VCaP (cell line): Measurements from ENCODE around the gene LSM2.
"Not testable (repeated sequence)": the region's sequence is repeated elsewhere in the genome, so short reads cannot be mapped to it uniquely, and the experiment has no call there.

Experiments
- H3K27ac ChIP-seq: fragments of 450-650 bp; 2 replicates; pipeline ENCODE4 v1.5.1; 2017
- CTCF ChIP-seq: fragments of 450-650 bp; conservative IDR thresholded peaks from 2 replicates; pipeline ENCODE4 v1.5.1; 2017; ENCODE audit warnings: mild to moderate bottlenecking, moderate library complexity

LSM2 gene

DNA sequence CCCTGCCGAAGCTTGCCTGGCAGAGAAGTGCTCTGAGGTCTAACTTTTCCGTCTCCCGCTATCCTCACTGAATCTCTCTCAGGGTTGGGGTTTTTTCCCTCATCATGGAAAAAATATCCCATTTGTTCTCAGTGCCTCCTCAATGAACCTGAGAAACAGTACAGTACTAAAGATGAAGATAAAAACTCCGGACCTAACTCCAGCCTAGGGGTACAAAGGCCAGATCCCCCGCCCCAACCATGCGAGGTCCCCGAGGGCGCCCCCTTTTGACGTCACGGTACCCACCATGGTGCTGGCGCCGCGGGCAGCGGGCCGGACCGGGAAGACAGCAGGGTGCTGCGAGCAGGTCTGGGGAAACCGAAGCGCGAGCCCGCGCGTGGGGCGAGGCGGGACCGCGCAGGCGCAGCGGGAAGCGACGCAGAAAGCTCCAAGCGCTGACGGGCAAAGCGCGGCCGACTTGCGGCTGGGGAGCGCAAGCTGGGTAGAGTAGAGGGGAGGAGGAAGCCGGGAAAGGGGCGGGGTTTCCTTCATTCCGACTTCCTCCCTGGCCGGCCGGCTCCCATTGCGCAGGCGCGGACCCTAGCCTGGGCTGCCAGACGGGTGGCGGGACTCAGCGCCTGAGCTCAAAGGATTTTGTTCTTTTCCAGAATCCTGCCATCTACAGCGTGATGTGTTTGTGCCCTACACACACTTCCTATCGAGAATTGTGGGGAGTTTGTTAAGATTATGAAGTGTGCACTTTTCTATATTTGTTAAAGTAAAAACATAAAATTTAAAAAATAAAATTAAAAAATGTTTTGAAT, at the start of gene LSM2:
Gene LSM2 (minus strand): TSS at position 497 of the 803 bp plus-strand sequence. CDS start 209 bp downstream, at position 288.
- H3K27ac ChIP-seq = peak within 1 kb of the TSS; percentile 83
- TF ChIP-seq CTCF = peak; percentile 19; the same call in 1 of the 2 replicates

GRCh38 chr6:31851980-31852718, 45.4 kb upstream of the LSM2 start:
- peak overlapping the region; percentile 48 for H3K27ac ChIP-seq

- no peak for TF ChIP-seq CTCF
- no peak overlapping the region; the same call in 1 of the 2 replicates for H3K27ac ChIP-seq
Measured at GRCh38 chr6:31851485-31851832, 44.7 kb upstream of the LSM2 start.

DNA sequence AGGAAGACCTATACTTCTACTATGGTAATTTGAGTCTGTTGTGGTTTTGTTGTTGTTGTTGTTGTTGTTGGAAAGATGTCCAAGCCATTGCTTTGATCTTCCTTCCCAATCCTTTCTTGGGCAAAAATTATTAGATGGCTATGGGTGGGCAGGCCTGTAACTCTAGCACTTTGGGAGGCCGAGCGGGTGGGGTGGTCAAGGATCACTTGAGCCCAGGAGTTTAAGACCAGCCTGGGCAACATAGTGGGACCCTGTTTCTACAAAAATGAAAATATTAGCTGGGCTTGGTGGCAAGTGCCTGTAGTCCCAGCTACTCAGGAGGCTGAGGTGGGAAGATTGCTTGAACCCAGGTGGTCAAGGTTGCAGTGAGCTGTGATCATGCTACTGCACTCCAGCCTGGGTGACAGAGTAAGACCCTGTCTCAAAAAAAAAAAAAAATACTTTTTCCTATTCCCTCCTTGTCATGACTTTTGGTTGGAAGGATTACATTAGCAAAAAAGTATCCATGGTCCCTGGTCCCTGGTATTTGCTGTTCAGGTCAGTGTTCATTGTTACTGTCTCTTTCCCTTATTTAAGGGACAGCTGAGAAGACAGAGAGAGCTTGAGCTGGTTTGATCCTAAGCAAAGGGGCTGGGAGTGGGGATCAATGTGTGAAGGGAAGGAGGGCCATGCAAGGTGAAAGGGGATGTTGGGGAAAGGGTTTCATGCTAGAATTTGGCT, 44.2 kb upstream of the LSM2 start:
- no peak for TF ChIP-seq CTCF
- no peak overlapping the region; the same call in 1 of the 2 replicates for H3K27ac ChIP-seq

DNA sequence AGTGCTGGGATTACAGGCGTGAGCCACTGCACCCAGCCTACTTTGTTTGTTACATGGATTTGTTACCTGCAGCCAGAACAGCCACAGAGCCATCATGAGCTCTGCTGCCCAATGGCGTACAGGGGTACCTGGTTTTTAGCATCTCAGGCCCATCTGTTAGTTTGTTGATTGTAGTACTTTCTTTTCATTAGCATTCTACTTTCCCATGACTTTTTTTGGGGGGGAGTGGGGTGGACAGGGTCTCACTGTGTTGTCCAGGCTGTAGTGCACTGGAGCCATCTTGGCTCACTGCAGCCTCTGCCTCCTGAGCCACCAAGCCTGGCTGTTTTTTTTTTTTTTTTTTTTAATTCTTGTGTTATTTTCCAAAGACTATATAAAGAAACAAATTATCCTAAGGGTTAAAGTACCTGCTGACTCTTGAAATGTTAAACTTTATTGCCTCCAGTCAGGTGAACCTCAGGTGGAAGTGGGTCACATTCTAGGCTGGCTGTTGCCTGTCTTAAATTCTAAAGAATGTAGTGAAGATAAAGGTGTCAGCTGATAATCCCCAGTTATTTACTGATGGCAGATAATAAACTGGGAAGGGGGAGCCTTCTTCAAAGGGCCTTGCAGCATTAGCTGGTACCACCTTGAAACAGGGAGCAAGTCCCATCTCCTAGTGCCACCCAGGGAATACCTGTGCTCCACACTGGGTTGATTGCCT, 40.7 kb upstream of the LSM2 start:
- no peak for TF ChIP-seq CTCF
- H3K27ac ChIP-seq = no peak overlapping the region; the same call in 1 of the 2 replicates

GRCh38 chr6:31844507-31844906, 37.7 kb upstream of the LSM2 start:
- no peak for TF ChIP-seq CTCF

DNA sequence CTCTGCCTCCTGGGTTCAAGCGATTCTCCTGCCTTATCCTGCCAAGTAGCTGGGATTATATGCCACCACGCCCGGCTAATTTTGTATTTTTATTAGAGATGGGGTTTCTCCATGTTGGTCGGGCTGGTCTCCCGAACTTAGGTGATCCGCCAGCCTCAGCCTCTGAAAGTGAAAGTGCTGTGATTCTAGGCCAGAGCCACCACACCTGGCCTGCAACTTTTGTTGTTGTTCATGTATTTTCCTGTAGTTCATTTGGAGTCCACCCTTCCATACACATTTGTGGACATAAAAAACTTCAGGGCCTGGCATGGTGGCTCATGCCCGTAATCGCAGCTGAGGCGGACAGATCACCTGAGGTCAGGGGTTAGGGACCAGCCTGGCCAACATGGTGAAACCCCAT, 35.3 kb upstream of the LSM2 start:
- H3K27ac ChIP-seq = no peak overlapping the region

More at GRCh38 chr6:31844507-31844906, 37.7 kb upstream of the LSM2 start:
- no peak overlapping the region for H3K27ac ChIP-seq

GRCh38 chr6:31839779-31840126, 33.0 kb upstream of the LSM2 start:
- not testable (repeated sequence) for H3K27ac ChIP-seq

More for the DNA sequence above, 35.3 kb upstream of the LSM2 start:
- TF ChIP-seq CTCF = no peak
